Muscle of arm (tissue), 14 donors: ENCODE results near the gene SDHC. TPM values are rescaled to one million over a fixed set of nuclear protein-coding genes. Genes with fewer than 3 reads are reported as not detected.
A peak's percentile ranks its signal among the peaks of the same experiment; 100 is the strongest.

ENCODE experiments used
- DNase-seq: peaks from one replicate; pipeline ENCODE4 v3.0.0-alpha.2; 2013
- long read RNA-seq, 11 donors: transcript quantifications; one replicate each; lab custom pipeline, GENCODE V29; 2026
- polyA plus RNA-seq, 12 donors: library from polyadenylated mRNA; unstranded; fragments of 120-200 nt; gene quantifications; one replicate each; pipeline ENCODE4 v1.2.1, GENCODE V29; 2013; ENCODE audit not compliant: insufficient read length in 12 of 12

Gene SDHC
- 100 to 1,000 TPM in 11 of 12 donors, 10 to 100 TPM in 1; 91.3 to 429 (median 132) TPM for polyA plus RNA-seq
- long read RNA-seq, donor 1, full-length matches to known transcripts, result 70 of 111 reads
- long read RNA-seq, donor 1, partial matches to known transcripts, result 41 of 111 reads
- long read RNA-seq, donor 1, other reads (novel, unspliced or antisense), result 0 of 111 reads
- long read RNA-seq, donor 2, full-length matches to known transcripts, result 69 of 76 reads
- long read RNA-seq, donor 2, partial matches to known transcripts, result 7 of 76 reads
- long read RNA-seq, donor 2, other reads (novel, unspliced or antisense), result 0 of 76 reads
- long read RNA-seq, donor 3, full-length matches to known transcripts, result 29 of 34 reads
- long read RNA-seq, donor 3, partial matches to known transcripts, result 5 of 34 reads
- long read RNA-seq, donor 3, other reads (novel, unspliced or antisense), result 0 of 34 reads
- long read RNA-seq, donor 4, full-length matches to known transcripts, result 17 of 23 reads
- long read RNA-seq, donor 4, partial matches to known transcripts, result 6 of 23 reads
- long read RNA-seq, donor 4, other reads (novel, unspliced or antisense), result 0 of 23 reads
- long read RNA-seq, donor 5, full-length matches to known transcripts, result 46 of 60 reads
- long read RNA-seq, donor 5, partial matches to known transcripts, result 14 of 60 reads
- long read RNA-seq, donor 5, other reads (novel, unspliced or antisense), result 0 of 60 reads
- long read RNA-seq, donor 6, full-length matches to known transcripts, result 31 of 41 reads
- long read RNA-seq, donor 6, partial matches to known transcripts, result 10 of 41 reads
- long read RNA-seq, donor 6, other reads (novel, unspliced or antisense), result 0 of 41 reads
- long read RNA-seq, donor 7, full-length matches to known transcripts, result 24 of 30 reads
- long read RNA-seq, donor 7, partial matches to known transcripts, result 6 of 30 reads
- long read RNA-seq, donor 7, other reads (novel, unspliced or antisense), result 0 of 30 reads
- long read RNA-seq, donor 8, full-length matches to known transcripts, result 49 of 70 reads
- long read RNA-seq, donor 8, partial matches to known transcripts, result 21 of 70 reads
- long read RNA-seq, donor 8, other reads (novel, unspliced or antisense), result 0 of 70 reads
- long read RNA-seq, donor 9, full-length matches to known transcripts, result 31 of 38 reads
- long read RNA-seq, donor 9, partial matches to known transcripts, result 7 of 38 reads
- long read RNA-seq, donor 9, other reads (novel, unspliced or antisense), result 0 of 38 reads
- long read RNA-seq, donor 10, full-length matches to known transcripts, result 31 of 31 reads
- long read RNA-seq, donor 10, partial matches to known transcripts, result 0 of 31 reads
- long read RNA-seq, donor 10, other reads (novel, unspliced or antisense), result 0 of 31 reads
- long read RNA-seq, donor 11, full-length matches to known transcripts, result 61 of 75 reads
- long read RNA-seq, donor 11, partial matches to known transcripts, result 14 of 75 reads
- long read RNA-seq, donor 11, other reads (novel, unspliced or antisense), result 0 of 75 reads

- peak; percentile 93 for DNase-seq
These were observed at the start of gene SDHC for GRCh38 chr1:161314201-161314981. TSS of gene SDHC (plus strand) at chr1:161314381. CDS start at chr1:161314406, 25 bp downstream.

GRCh38 chr1:161265305-161265704 lies 48.9 kb upstream of the SDHC start:
- no peak for DNase-seq

GRCh38 chr1:161266202-161266601 lies 48.0 kb upstream of the SDHC start:
- no peak for DNase-seq

- DNase-seq, result no peak
These were observed 47.3 kb upstream of the SDHC start for GRCh38 chr1:161266836-161267235.

- DNase-seq, result no peak
These were observed 46.9 kb upstream of the SDHC start for GRCh38 chr1:161267321-161267720.

GRCh38 chr1:161273402-161273801 lies 40.8 kb upstream of the SDHC start:
- no peak for DNase-seq

GRCh38 chr1:161274874-161275273 lies 39.3 kb upstream of the SDHC start:
- DNase-seq, result no peak

GRCh38 chr1:161282991-161283390 lies 31.2 kb upstream of the SDHC start:
- no peak for DNase-seq

GRCh38 chr1:161285113-161285512 lies 29.1 kb upstream of the SDHC start:
- DNase-seq, result no peak

GRCh38 chr1:161285521-161285920 lies 28.7 kb upstream of the SDHC start:
- no peak for DNase-seq

- DNase-seq, result no peak
These were observed 26.6 kb upstream of the SDHC start for GRCh38 chr1:161287482-161288054.

- no peak for DNase-seq
These were observed 23.4 kb upstream of the SDHC start for GRCh38 chr1:161290779-161291178.

- DNase-seq, result no peak
These were observed 16.8 kb upstream of the SDHC start for GRCh38 chr1:161297415-161297814.

- DNase-seq, result no peak
These were observed 16.1 kb upstream of the SDHC start for GRCh38 chr1:161298116-161298515.

GRCh38 chr1:161299347-161299746 lies 14.8 kb upstream of the SDHC start:
- no peak for DNase-seq

GRCh38 chr1:161300478-161300877 lies 13.7 kb upstream of the SDHC start:
- no peak for DNase-seq

- no peak for DNase-seq
These were observed 9.0 kb upstream of the SDHC start for GRCh38 chr1:161304927-161305866.

- DNase-seq, result peak; percentile 63
These were observed 8.2 kb upstream of the SDHC start for GRCh38 chr1:161305867-161306519.
